ENCODE results near the gene SLC39A8. TPM values are rescaled to one million over a fixed set of nuclear protein-coding genes. Genes with fewer than 3 reads are reported as not detected.
"Not testable (repeated sequence)": the region's sequence is repeated elsewhere in the genome, so short reads cannot be mapped to it uniquely, and the experiment has no call there.

The SLC39A8 gene
- 33.1 TPM for polyA plus RNA-seq (2012; ENCODE audit: missing spikeins)

- DNase-seq (ENCODE audit: insufficient read length) (peak; percentile 77), FAIRE-seq (peak; percentile 99)
- TF ChIP-seq POLR2AphosphoS5 (IDR thresholded peaks at IDR 0.05; ENCODE audit: low read depth, low read length) (no peak; the same call in 1 of the 2 replicates), POLR2A (IDR thresholded peaks at IDR 0.05; ENCODE audit: low read depth, low read length) (peak; percentile 47), TAF1 (IDR thresholded peaks at IDR 0.05; ENCODE audit: borderline replicate concordance, low read depth, low read length) (peak; percentile 7; the same call in 1 of the 2 replicates)
Measured at GRCh38 chr4:102344954-102345794, at the start of gene SLC39A8. Gene SLC39A8 (minus strand): TSS chr4:102345482. CDS start chr4:102344662, 820 bp downstream.

GRCh38 chr4:102392033-102392744 is 46.9 kb upstream of the SLC39A8 start:
- DNase-seq (ENCODE audit: insufficient read length) (no peak), FAIRE-seq (no peak)
- no peak for TF ChIP-seq TAF1 (IDR thresholded peaks at IDR 0.05; ENCODE audit: borderline replicate concordance, low read depth, low read length)
- TF ChIP-seq POLR2A (IDR thresholded peaks at IDR 0.05; ENCODE audit: low read depth, low read length): no peak
- TF ChIP-seq POLR2AphosphoS5 (IDR thresholded peaks at IDR 0.05; ENCODE audit: low read depth, low read length): no peak

GRCh38 chr4:102390438-102390837 is 45.2 kb upstream of the SLC39A8 start:
- DNase-seq (ENCODE audit: insufficient read length): no peak

GRCh38 chr4:102388611-102389010 is 43.3 kb upstream of the SLC39A8 start:
- DNase-seq (ENCODE audit: insufficient read length) (no peak), FAIRE-seq (no peak)
- TF ChIP-seq POLR2AphosphoS5 (IDR thresholded peaks at IDR 0.05; ENCODE audit: low read depth, low read length): no peak
- TF ChIP-seq TAF1 (IDR thresholded peaks at IDR 0.05; ENCODE audit: borderline replicate concordance, low read depth, low read length): no peak
- no peak for TF ChIP-seq POLR2A (IDR thresholded peaks at IDR 0.05; ENCODE audit: low read depth, low read length)

More at GRCh38 chr4:102390438-102390837, 45.2 kb upstream of the SLC39A8 start:
- FAIRE-seq: peak; percentile 30
- TF ChIP-seq POLR2A (IDR thresholded peaks at IDR 0.05; ENCODE audit: low read depth, low read length) (no peak), POLR2AphosphoS5 (IDR thresholded peaks at IDR 0.05; ENCODE audit: low read depth, low read length) (no peak), TAF1 (IDR thresholded peaks at IDR 0.05; ENCODE audit: borderline replicate concordance, low read depth, low read length) (no peak)

- FAIRE-seq (no peak), DNase-seq (ENCODE audit: insufficient read length) (no peak)
- TF ChIP-seq TAF1 (IDR thresholded peaks at IDR 0.05; ENCODE audit: borderline replicate concordance, low read depth, low read length) (no peak), POLR2A (IDR thresholded peaks at IDR 0.05; ENCODE audit: low read depth, low read length) (no peak), POLR2AphosphoS5 (IDR thresholded peaks at IDR 0.05; ENCODE audit: low read depth, low read length) (no peak)
Measured at GRCh38 chr4:102387552-102388150, 42.4 kb upstream of the SLC39A8 start.

- DNase-seq (ENCODE audit: insufficient read length): no peak
- FAIRE-seq: no peak
- no peak for TF ChIP-seq POLR2AphosphoS5 (IDR thresholded peaks at IDR 0.05; ENCODE audit: low read depth, low read length)
- no peak for TF ChIP-seq POLR2A (IDR thresholded peaks at IDR 0.05; ENCODE audit: low read depth, low read length)
- TF ChIP-seq TAF1 (IDR thresholded peaks at IDR 0.05; ENCODE audit: borderline replicate concordance, low read depth, low read length): no peak
Measured at GRCh38 chr4:102386966-102387365, 41.7 kb upstream of the SLC39A8 start.

GRCh38 chr4:102380253-102380652 is 35.0 kb upstream of the SLC39A8 start:
- not testable (repeated sequence) for FAIRE-seq; DNase-seq (ENCODE audit: insufficient read length)

GRCh38 chr4:102362922-102363432 is 17.7 kb upstream of the SLC39A8 start:
- FAIRE-seq: no peak
- no peak for DNase-seq (ENCODE audit: insufficient read length)
- TF ChIP-seq POLR2A (IDR thresholded peaks at IDR 0.05; ENCODE audit: low read depth, low read length) (no peak), TAF1 (IDR thresholded peaks at IDR 0.05; ENCODE audit: borderline replicate concordance, low read depth, low read length) (no peak), POLR2AphosphoS5 (IDR thresholded peaks at IDR 0.05; ENCODE audit: low read depth, low read length) (no peak)

GRCh38 chr4:102358128-102358527 is 12.8 kb upstream of the SLC39A8 start:
- DNase-seq (ENCODE audit: insufficient read length): no peak
- FAIRE-seq: no peak
- no peak for TF ChIP-seq POLR2A (IDR thresholded peaks at IDR 0.05; ENCODE audit: low read depth, low read length)
- no peak for TF ChIP-seq POLR2AphosphoS5 (IDR thresholded peaks at IDR 0.05; ENCODE audit: low read depth, low read length)
- TF ChIP-seq TAF1 (IDR thresholded peaks at IDR 0.05; ENCODE audit: borderline replicate concordance, low read depth, low read length): no peak

- not testable (repeated sequence) for DNase-seq (ENCODE audit: insufficient read length); FAIRE-seq
Measured at GRCh38 chr4:102357637-102358036, 12.4 kb upstream of the SLC39A8 start.

GRCh38 chr4:102356562-102357202 is 11.4 kb upstream of the SLC39A8 start:
- TF ChIP-seq TAF1 (IDR thresholded peaks at IDR 0.05; ENCODE audit: borderline replicate concordance, low read depth, low read length) (no peak), POLR2A (IDR thresholded peaks at IDR 0.05; ENCODE audit: low read depth, low read length) (no peak), POLR2AphosphoS5 (IDR thresholded peaks at IDR 0.05; ENCODE audit: low read depth, low read length) (no peak)
- DNase-seq (ENCODE audit: insufficient read length): no peak
- FAIRE-seq: no peak
